Measurements from ENCODE around the gene ERAL1.

GRCh38 chr17:28898527-28898955 is 43.7 kb downstream of the ERAL1 start:
- no peak for TF ChIP-seq POLR2A (IDR thresholded peaks at IDR 0.05; ENCODE audit: low read depth)
- no peak for TF ChIP-seq CTCF (IDR thresholded peaks at IDR 0.05)

Measured in esophagus muscularis mucosa (tissue), 3 donors.